HEK293 (cell line): ENCODE results near the gene FKBP8.
A peak's percentile ranks its signal among the peaks of the same experiment; 100 is the strongest.

ENCODE experiments used
- AEBP2 ChIP-seq: fragments of 450-650 bp; formaldehyde crosslinking; IDR thresholded peaks from 2 replicates; pipeline ENCODE4 v1.5.1; 2016; ENCODE audit warnings: missing biosample characterization, missing genetic modification characterization, borderline replicate concordance
- CTCF ChIP-seq: fragments of 450-650 bp; formaldehyde crosslinking; IDR thresholded peaks from 2 replicates; pipeline ENCODE4 v1.5.1; 2016; ENCODE audit warnings: missing biosample characterization, missing genetic modification characterization
- GLI2 ChIP-seq: fragments of 450-650 bp; formaldehyde crosslinking; IDR thresholded peaks from 2 replicates; pipeline ENCODE4; 2017; ENCODE audit warnings: missing biosample characterization, missing genetic modification characterization, low read depth, borderline replicate concordance
- MEIS1 ChIP-seq: sonication (generic); formaldehyde crosslinking; IDR thresholded peaks from 2 replicates; pipeline ENCODE4 v1.8.1; 2022; ENCODE audit warnings: missing genetic modification reagents, mild to moderate bottlenecking, borderline replicate concordance
- REPIN1 ChIP-seq: fragments of 450-650 bp; formaldehyde crosslinking; IDR thresholded peaks from 2 replicates; pipeline ENCODE4 v1.5.1; 2017; ENCODE audit warnings: missing biosample characterization, missing genetic modification characterization, low read depth
- SCRT2 ChIP-seq: fragments of 450-650 bp; formaldehyde crosslinking; IDR thresholded peaks from 2 replicates; pipeline ENCODE4 v1.5.1; 2016; ENCODE audit warnings: missing biosample characterization, missing genetic modification characterization
- YY1 ChIP-seq: fragments of 450-650 bp; formaldehyde crosslinking; IDR thresholded peaks from 2 replicates; pipeline ENCODE4 v1.5.1; 2018; ENCODE audit warnings: missing biosample characterization, missing genetic modification characterization
- ZBTB17 ChIP-seq: fragments of 450-650 bp; formaldehyde crosslinking; IDR thresholded peaks from 2 replicates; pipeline ENCODE4 v1.5.1; 2016; ENCODE audit warnings: missing biosample characterization, missing genetic modification characterization
- ZBTB48 ChIP-seq: fragments of 450-650 bp; formaldehyde crosslinking; IDR thresholded peaks from 2 replicates; pipeline ENCODE4 v1.5.1; 2016; ENCODE audit warnings: missing biosample characterization, missing genetic modification characterization
- ZNF148 ChIP-seq: fragments of 450-650 bp; formaldehyde crosslinking; IDR thresholded peaks from 2 replicates; pipeline ENCODE4 v1.5.0; 2017; ENCODE audit warnings: missing biosample characterization, missing genetic modification characterization, borderline replicate concordance
- ZNF335 ChIP-seq: fragments of 450-650 bp; formaldehyde crosslinking; conservative IDR thresholded peaks from 2 replicates; pipeline ENCODE4 v1.5.1; 2016; ENCODE audit warnings: missing biosample characterization, missing genetic modification characterization
- ZNF558 ChIP-seq: fragments of 450-650 bp; formaldehyde crosslinking; IDR thresholded peaks from 2 replicates; pipeline ENCODE4 v1.5.1; 2016; ENCODE audit warnings: missing biosample characterization, missing genetic modification characterization
- ZNF639 ChIP-seq: fragments of 450-650 bp; formaldehyde crosslinking; IDR thresholded peaks from 2 replicates; pipeline ENCODE4 v1.5.1; 2016; ENCODE audit warnings: missing biosample characterization, missing genetic modification characterization
- ZSCAN30 ChIP-seq: fragments of 450-650 bp; IDR thresholded peaks from 2 replicates; pipeline ENCODE4 v1.5.1; 2018; ENCODE audit warnings: missing biosample characterization, mild to moderate bottlenecking, missing genetic modification characterization, moderate library complexity

- TF ChIP-seq SCRT2 (tag by site-specific recombination), result no peak
- peak; percentile 48; the same call in 1 of the 2 replicates for TF ChIP-seq CTCF (tag by site-specific recombination)
- TF ChIP-seq ZNF558 (tag by site-specific recombination), result no peak
- TF ChIP-seq ZBTB17, result no peak
- no peak for TF ChIP-seq ZNF335 (tag by site-specific recombination)
- TF ChIP-seq ZNF148 (tag by site-specific recombination), result no peak
- TF ChIP-seq ZBTB48 (tag by site-specific recombination), result no peak
- TF ChIP-seq GLI2, result no peak
- TF ChIP-seq MEIS1 (CRISPR knock-in tag), result no peak
- TF ChIP-seq AEBP2, result no peak
- no peak for TF ChIP-seq ZNF639 (tag by site-specific recombination)
- TF ChIP-seq REPIN1 (tag by site-specific recombination), result no peak
- TF ChIP-seq ZSCAN30, result no peak
- no peak for TF ChIP-seq YY1
Measured at GRCh38 chr19:18590273-18591272, 47.2 kb upstream of the FKBP8 start.
